Omental fat pad (tissue), 4 donors: ENCODE results near the gene FLOT1. TPM values are rescaled to one million over a fixed set of nuclear protein-coding genes. Genes with fewer than 3 reads are reported as not detected.
"Not testable (repeated sequence)": the region's sequence is repeated elsewhere in the genome, so short reads cannot be mapped to it uniquely, and the experiment has no call there.

Source experiments
- ATAC-seq: fragments of 150-250 bp; one replicate; pipeline ENCODE4 v1.9.1; 2016; ENCODE audit warnings: mild to moderate bottlenecking, moderate library complexity; ENCODE audit not compliant: low FRiP score
- DNase-seq: peaks from one replicate; pipeline ENCODE4 v3.0.0-alpha.2; 2019; ENCODE audit warnings: low spot score
- total RNA-seq, 4 donors: library from RNA; depleted of rRNA; stranded (reverse); fragments of >200 nt; gene quantifications; one replicate each; pipeline ENCODE4 v1.1.0, GENCODE V29; 2016
- TF ChIP-seq, protein P1 (sequence below), 3 donors: fragments of 450-650 bp; IDR thresholded peaks; one replicate each; pipeline ENCODE4 v1.5.1; 2016 to 2017; ENCODE audit warnings: antibody characterized with exemption in 3 of 3, mild to moderate bottlenecking in 3 of 3, moderate library complexity in 2 of 3

The FLOT1 gene
- total RNA-seq, 4 donors from 2014 or later: 90.2 to 156 (median 142) TPM

DNA sequence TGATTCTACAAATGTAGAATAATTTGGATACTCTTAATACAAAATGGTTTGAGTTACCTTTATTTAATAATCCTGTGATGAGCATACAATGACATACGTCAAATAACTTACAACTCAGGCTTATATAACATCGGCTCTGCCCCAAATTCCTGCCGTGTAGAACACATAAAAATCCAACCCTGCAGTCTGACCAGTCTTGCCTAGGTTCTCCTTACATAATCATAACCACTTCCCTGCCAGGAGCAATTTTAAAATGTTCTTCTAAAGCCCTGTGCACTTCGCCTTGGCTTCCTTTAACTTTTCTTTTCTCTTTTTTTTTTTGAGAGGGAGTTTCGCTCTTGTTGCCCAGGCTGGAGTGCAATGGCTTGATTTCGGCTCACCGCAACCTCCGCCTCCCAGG, 18.1 kb upstream of the FLOT1 start:
- ATAC-seq (no peak), DNase-seq (no peak)
- TF ChIP-seq, protein P1, sequence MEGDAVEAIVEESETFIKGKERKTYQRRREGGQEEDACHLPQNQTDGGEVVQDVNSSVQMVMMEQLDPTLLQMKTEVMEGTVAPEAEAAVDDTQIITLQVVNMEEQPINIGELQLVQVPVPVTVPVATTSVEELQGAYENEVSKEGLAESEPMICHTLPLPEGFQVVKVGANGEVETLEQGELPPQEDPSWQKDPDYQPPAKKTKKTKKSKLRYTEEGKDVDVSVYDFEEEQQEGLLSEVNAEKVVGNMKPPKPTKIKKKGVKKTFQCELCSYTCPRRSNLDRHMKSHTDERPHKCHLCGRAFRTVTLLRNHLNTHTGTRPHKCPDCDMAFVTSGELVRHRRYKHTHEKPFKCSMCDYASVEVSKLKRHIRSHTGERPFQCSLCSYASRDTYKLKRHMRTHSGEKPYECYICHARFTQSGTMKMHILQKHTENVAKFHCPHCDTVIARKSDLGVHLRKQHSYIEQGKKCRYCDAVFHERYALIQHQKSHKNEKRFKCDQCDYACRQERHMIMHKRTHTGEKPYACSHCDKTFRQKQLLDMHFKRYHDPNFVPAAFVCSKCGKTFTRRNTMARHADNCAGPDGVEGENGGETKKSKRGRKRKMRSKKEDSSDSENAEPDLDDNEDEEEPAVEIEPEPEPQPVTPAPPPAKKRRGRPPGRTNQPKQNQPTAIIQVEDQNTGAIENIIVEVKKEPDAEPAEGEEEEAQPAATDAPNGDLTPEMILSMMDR (IDR thresholded peaks at IDR 0.05): no peak

DNA sequence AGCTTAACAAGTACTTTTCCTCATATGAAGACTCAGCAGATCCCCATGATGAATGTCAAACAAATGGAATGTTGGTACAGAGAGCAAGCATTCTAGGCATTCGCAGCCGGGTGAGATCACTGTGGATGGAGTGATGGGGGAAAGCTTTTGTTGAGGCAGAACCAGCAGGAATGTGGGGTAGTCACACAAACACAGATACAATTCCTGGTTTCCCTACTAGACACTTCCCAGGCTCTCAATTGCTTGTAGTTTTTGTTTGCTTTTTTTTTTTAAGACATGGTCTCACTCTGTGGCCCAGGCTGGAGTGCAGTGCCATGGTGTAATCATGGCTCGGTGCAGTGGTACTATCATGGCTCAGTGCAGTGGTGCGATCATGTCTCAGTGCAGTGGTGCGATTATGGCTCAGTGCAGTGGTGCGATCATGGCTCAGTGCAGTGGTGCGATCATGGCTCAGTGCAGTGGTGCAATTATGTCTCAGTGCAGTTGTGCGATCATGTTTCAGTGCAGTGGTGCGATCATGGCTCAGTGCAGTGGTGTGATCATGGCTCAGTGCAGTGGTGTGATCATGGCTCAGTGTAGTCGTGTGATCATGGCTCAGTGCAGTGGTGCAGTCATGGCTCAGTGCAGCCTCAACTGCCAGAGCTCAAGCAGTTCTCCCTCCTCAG, 17.2 kb upstream of the FLOT1 start:
- ATAC-seq: peak; percentile 78
- TF ChIP-seq, protein P1 (IDR thresholded peaks at IDR 0.05): no peak
- DNase-seq: no peak

DNA sequence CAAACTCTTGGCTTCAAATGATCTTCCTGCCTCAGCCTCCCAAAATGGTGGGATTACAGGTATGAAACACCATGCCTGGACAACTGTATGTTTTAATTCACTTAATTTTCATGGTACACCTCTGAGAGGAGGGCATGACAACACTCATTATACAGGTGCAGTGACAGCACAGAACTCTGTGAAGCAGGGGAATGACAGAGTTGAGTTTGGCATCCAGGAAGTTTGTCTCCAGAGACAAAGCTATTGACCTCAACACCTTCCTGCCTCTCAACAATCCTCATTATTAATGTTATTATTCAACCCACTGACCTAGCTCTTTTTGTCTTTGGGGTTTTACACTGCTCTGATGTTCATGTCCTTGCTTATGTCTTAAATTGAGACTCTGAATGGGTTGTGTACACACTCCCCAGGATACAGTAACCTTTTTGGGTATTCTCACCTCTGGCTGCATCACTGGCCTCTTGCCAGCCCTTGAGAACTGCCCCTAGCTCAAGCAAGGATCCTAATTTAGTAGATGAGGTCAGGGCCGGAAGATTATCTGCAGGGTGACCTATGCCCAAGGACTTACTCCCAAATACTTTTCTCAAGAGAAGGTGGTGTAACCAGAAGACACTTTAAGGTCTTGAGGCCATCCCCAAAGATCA, 14.9 kb upstream of the FLOT1 start:
- ATAC-seq (no peak), DNase-seq (no peak)
- TF ChIP-seq, protein P1 (IDR thresholded peaks at IDR 0.05): no peak

DNA sequence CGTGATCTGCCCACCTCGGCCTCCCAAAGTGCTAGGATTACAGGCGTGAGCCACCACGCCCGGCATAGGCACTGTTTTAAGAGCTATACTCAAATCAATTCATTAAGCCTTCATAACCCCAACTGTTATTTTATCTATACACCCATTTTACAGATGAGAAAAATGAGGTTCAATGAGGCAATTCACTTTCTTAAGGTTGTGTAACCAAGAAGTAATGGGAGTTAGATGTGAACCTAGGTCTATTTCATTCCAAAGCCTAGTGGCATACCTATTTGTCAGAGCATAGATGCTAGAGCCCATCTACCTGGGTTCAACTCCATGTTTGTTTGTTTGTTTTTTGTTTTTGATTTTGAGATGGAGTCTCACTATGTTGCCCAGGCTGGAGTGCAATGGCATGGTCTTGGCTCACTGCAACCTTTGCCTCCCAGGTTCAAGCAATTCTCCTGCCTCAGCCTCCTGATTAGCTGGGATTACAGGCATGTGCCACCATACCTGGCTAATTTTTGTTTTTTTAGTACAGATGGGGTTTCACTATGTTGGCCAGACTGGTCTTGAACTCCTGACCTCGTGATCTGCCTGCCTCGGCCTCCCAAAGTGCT, 14.0 kb upstream of the FLOT1 start:
- DNase-seq, ATAC-seq: not testable (repeated sequence)

DNA sequence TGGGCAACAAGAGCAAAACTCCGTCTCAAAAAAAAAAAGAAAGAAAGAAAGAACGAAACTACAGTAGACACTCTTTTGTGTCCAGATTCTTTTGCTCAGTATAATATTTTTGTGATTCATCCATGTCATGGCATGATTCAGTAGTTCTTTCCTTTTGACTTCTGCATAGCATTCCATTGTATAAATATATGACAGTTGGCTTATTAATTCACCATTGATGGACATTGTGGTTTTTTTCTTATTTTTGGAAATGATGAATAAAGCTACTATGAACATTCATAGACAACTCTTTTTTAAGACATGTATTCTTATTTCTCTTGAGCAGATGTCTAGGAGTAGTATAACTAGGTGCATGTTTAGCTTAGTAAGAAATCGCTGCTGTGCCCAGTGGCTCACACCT, 12.1 kb upstream of the FLOT1 start:
- TF ChIP-seq, protein P1 (IDR thresholded peaks at IDR 0.05): no peak
- no peak for ATAC-seq
- DNase-seq: no peak

DNA sequence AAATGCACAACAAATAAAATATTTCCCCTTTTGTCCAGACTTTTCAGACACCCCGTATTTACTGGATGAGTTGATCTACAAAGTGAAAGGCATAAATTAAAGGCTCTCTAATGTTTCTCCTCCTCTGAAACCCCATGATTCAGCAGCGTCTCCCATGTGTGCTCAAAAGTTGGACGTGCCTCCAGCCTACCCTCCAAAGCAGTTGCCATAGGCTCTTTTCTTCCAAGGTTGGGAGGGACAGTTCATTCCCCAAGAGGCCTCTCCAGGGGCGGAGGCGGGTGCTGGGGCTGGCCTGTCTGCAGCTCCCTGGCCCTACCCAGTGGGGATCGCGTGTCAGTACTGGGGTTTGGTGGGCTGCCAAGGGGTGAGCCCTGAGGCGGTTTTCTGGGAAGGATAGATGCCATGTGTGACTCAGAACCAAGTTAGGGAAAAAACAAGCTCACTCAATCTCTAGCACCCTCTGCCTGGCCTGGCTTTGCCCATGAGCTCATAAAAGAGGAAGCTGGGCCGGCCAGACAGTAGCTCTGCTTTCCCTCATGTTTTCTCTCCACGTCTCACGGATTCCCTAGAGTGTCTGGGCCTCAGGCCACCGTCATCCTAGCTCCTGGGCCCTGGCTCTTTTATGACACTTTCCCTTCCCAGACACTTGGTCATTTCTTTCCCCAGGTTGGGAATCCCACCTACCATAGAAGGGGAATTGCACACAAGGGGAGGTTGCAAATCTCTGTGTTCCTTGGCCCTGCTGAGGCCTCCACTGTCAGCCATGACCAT, 9.9 kb upstream of the FLOT1 start:
- TF ChIP-seq, protein P1 (IDR thresholded peaks at IDR 0.05): no peak
- peak; percentile 87 for DNase-seq

DNA sequence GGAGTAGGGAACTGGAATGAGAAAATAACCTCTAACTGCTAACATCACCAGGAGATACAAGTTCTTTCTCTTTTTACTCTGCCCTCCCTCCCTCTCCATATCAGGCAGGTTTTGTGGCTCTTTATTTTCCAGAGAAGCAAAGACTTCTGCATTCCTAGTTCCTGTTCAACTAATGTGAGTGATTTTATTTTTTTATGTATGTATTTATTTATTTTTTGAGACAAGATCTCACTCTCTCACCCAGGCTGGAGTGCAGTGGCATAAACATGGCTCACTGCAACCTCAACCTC, 7.8 kb upstream of the FLOT1 start:
- DNase-seq: no peak
- TF ChIP-seq, protein P1 (IDR thresholded peaks at IDR 0.05): no peak
- ATAC-seq: no peak

More for the DNA sequence above, 9.9 kb upstream of the FLOT1 start:
- peak; percentile 92 for ATAC-seq
